CD4-positive, alpha-beta T cell treated with Interleukin-4 for 1 hour (primary cell): ENCODE data around the gene TGM5.
"Not testable (repeated sequence)": the region's sequence is repeated elsewhere in the genome, so short reads cannot be mapped to it uniquely, and the experiment has no call there.

Experiments
- DNase-seq, 2 donors: peaks; one replicate each; pipeline ENCODE4 v3.0.0-alpha.2; 2020 to 2022

TGM5 gene

DNA sequence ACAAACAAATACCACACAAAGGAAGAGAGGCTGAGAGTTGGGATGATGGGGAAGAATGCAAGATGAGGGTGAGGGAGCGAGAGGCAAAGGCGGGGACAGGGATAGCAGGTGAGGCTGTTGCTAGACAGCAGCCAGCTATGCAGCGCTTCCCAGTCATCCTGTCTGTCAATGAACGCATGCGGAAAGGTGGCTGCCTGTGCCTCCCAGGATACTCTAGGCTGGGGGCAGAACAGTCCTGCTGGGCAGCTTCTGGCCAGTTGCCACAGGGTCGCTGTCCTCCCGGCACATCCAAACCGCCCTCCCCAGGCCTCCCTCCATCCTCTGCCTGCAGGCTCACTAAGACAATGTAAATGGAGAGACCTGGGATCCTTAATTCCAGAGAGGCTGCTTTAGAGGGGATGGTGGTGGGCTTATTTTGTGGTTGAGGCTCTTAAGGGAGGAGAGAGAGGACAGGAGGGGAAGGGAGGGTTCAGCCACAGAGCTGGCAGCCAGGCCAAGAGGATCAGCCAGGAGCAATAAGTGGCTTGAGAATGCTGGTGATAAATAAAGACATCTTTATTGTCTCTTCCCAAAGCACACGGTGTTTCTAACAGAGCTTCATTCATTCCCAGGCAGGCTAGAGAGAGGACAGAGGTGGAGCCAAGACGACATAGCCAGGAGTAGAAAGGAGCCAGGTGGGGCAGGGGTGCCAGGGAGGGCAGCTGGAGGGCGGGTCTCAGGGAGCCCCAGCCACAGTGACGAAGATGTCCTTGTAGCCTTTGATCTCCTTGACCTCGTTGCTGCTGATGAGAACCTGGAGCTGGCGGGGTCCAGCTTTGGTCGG, 9.2 kb upstream of the TGM5 start:
- no peak for DNase-seq

GRCh38 chr15:43274136-43274535, 7.4 kb upstream of the TGM5 start:
- no peak for DNase-seq

GRCh38 chr15:43273243-43273642, 6.5 kb upstream of the TGM5 start:
- DNase-seq, result no peak

DNA sequence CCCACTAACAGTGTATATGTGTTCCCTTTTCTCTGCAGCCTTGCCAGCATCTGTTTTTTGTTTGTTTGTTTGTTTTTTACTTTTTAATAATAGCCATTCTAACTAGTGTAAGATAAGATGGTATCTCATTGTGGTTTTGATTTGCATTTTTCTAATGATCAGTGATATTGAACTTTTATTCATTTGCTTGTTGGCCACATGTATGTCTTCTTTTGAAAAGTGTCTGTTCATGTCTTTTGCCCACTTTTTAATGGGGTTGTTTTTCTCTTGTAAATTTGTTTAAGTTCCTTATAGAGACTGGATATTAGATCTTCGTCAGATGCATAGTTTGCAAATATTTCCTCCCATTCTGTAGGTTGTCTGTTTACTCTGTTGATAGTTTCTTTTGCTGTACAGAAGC, 5.2 kb upstream of the TGM5 start:
- not testable (repeated sequence) for DNase-seq

DNA sequence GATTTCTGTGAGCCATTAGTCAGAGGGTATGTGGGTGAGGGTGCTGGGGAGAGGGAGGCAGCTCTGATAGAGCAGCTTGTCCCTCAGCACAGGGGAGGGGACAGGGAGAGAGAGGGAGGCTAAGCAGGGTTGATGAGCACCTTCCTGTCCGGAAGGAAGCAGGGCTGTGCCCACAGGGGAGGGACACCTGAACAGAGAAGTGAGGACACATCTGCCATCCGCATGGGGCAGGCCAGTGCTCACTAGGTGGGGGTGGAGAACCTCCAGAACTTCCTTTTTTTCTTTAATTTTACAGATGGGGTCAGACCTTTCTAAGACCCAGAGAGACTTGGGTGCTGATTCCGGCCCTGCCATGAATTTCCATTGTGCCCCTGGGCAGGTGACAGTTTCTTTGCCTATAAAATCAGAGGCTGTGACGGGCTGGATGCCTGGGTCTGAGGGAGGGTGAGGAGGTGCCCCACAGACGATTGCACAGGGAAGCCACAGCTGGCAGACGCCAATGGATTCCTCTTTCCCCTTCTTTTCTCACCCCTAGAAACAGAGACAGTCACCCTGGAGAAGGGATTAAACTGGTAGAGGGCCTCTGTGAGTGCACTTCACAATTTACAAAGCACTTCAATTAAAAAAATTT, 4.1 kb upstream of the TGM5 start:
- peak; percentile 22 to 66 for DNase-seq

GRCh38 chr15:43270113-43270665, 3.5 kb upstream of the TGM5 start:
- no peak for DNase-seq

- DNase-seq, result no peak
Measured at GRCh38 chr15:43268111-43269105, 1.7 kb upstream of the TGM5 start.

GRCh38 chr15:43267439-43267838, 711 bp upstream of the TGM5 start:
- no peak for DNase-seq

- DNase-seq, result no peak
Measured at GRCh38 chr15:43266386-43266785, 342 bp downstream of the TGM5 start.

- DNase-seq, result no peak
Measured at GRCh38 chr15:43260011-43260615, 6.6 kb downstream of the TGM5 start.

DNA sequence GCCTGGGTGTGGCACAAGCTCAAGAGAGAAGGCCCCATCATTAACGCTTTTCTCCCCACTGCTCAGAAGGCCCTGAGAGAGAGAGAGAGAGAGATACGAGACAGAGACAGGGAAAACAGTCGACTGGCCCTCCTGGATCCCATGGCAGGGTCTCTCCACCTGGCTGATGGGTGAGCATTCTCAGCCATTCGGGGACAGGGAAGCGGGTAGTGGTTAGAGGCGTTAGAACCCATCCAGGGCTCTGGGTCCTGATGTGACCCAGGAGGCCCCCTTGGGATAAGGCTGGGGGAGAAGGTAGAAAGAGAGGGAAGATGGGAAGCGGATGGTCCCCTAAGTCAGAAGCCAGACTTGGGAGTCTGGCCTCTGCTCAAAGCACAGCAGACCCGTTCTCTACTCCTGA, 7.9 kb downstream of the TGM5 start:
- no peak for DNase-seq

DNA sequence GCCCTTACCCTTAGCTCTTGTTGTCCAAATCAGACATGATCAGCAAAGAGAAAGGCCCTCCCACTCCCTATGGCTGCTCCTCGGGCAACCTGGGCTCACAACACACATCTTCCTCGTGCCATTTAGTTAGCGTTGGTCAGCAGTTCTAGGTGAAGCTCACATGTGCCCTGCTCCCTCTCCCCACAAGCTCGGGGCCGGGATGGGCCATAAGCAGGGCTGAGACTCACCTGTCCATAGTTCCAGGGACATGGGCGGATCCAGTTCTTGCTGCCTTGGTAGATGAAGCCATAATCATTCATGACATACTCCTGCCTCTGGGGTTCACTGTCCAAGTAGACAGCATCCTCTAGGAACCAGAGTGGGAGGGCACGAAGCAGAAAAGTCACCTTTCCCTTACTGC, 10.4 kb downstream of the TGM5 start:
- no peak for DNase-seq

GRCh38 chr15:43255376-43255775, 11.4 kb downstream of the TGM5 start:
- no peak for DNase-seq

DNA sequence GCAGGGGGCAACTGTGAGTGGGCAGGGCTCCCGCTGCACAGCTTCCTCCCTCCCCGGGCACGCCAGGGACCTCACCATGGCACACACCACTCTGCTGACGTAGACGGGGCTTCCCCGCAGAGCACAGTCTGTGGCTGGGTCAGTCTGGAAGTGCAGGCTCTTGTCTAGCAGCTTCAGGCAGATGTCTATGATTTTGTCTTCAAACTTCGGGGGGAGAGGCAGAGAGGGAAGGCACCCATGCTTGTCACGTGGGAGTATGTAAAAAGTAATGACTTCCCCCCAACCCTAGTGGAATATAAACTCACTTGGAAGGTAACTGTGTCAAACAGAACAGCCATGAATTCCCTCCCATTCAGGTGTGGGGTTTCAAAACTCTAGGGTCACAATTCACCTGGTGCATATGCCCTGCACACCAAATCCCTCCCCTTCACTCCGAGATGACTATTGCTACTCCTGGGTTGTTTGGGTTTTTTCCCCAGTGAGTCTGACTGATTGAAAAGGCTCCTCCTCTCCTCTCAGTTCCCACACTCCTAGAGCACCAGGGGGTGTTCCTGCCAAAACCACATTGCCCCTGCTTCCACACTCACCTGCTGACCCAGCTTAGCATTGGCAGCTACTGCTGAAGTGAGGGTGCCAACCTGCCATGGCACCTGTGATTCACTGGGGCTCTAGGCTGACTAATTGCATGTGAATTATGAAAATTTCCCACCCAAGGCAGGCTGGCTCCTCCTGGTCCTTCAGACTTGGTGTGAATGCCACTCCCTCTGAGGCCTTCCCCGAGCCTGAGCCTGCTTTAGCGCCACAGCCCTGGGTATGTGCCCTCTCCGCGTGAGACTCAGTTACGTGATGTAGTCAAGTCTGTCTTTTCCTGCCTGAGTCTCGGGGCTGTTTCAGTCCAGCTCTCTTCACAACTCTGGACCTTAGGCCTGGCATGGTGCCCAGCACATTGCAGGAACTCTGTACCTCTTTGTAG, 13.0 kb downstream of the TGM5 start:
- DNase-seq, result peak; percentile 29 to 61

GRCh38 chr15:43251871-43252250, 14.9 kb downstream of the TGM5 start:
- DNase-seq, result no peak

- no peak for DNase-seq
Measured at GRCh38 chr15:43251185-43251870, 15.4 kb downstream of the TGM5 start.

DNA sequence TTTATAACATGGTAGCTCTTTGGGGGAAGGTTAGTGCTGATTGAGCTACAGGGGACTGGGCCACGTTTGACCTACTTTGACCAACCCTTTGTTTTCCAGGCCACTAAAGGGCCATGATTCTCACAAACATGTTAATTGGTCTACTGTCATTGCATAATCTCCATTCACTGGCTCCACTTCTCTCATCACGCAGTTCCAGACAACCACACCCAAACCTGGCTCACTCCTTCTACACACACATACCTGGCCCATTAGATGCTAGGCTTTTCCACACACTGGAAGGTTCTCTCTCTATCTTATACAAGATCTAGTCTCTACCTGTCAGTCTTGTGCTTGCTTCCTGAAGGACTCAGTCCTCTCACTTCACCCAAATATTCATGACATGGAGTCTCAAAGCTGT, 15.9 kb downstream of the TGM5 start:
- no peak for DNase-seq

- peak in 1 of 2 donors; percentile 18 for DNase-seq
Measured at GRCh38 chr15:43249699-43250203, 17.0 kb downstream of the TGM5 start.

DNA sequence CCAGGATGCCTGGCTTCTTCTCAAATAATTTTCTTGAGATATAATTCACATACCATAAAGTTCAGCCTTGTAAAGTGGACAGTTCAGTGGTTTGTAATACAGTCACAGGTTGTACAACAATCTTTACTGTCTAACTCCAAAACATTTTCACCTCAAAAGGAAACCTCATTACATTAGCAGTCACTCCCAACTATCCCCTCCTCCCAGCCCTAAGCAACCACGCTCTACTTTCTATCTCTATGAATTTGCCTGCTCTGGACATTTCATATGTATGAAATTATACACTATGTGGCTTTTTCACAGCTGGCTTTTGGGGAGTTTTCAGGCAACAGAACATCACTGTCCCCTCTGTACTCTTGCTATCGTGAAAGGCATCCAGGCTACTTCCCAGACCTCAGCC, 17.5 kb downstream of the TGM5 start:
- no peak for DNase-seq

- no peak for DNase-seq
Measured at GRCh38 chr15:43246261-43246774, 20.4 kb downstream of the TGM5 start.
